ENCODE data around the gene IQUB.

DNA sequence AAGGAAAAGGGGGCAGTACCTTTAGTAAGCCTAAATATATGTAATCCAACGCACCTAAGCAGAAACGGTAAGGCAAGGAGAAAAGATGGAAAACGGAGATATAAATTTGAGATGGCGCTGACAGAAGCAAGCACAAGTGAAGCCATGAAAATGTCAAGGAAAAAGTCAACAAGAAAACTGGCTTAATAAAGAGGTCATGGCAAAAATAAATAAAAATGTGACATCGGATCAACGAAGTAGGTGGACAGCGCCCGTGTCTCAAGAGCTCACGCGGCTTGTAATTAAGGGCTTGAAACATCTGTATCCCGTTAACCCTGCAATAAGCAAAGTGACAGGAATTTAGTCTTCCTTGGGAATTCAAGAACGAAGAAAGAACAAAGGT lies 22.6 kb upstream of the IQUB start:
- TF ChIP-seq, protein P1, sequence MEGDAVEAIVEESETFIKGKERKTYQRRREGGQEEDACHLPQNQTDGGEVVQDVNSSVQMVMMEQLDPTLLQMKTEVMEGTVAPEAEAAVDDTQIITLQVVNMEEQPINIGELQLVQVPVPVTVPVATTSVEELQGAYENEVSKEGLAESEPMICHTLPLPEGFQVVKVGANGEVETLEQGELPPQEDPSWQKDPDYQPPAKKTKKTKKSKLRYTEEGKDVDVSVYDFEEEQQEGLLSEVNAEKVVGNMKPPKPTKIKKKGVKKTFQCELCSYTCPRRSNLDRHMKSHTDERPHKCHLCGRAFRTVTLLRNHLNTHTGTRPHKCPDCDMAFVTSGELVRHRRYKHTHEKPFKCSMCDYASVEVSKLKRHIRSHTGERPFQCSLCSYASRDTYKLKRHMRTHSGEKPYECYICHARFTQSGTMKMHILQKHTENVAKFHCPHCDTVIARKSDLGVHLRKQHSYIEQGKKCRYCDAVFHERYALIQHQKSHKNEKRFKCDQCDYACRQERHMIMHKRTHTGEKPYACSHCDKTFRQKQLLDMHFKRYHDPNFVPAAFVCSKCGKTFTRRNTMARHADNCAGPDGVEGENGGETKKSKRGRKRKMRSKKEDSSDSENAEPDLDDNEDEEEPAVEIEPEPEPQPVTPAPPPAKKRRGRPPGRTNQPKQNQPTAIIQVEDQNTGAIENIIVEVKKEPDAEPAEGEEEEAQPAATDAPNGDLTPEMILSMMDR (IDR thresholded peaks at IDR 0.05): no peak
- TF ChIP-seq EP300 (IDR thresholded peaks at IDR 0.05) (no peak), POLR2AphosphoS5 (IDR thresholded peaks at IDR 0.05) (no peak), POLR2A (IDR thresholded peaks at IDR 0.05) (no peak)
